ENCODE measurements around the gene CNOT10. TPM values are rescaled to one million over a fixed set of nuclear protein-coding genes. Genes with fewer than 3 reads are reported as not detected.

The CNOT10 gene
- total RNA-seq, 2 donors from 2014 or later = 23.8 to 34.1 TPM

DNA sequence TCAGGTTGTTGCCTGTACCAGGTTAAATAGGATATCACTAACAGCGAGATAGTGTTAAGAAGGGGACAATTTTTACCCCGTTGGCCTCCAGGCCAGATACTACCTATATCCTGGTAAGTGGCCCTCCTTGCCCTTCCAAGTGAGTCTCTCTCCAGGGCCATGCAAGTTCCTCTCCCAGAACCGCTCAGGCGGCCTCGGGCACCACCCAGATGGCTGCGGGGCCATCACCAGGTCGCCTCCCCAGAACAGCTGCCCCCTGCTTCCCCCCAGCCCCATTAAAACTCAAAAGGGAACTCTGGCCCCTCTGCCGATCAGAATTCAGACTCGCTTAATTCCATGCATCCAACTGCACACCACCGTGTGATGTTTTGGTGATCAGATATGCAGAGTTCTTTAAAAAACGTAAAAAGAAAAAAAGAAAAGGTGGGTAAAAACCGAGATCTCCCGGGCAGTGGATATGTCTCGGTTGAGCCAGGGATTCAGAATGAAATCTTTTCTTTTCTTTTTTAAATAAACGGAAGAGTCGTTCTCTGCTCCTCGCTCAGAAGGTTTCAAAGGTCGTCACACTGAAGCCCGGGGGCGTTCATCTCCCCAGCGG lies 131.0 kb downstream of the CNOT10 start:
- no peaks in the 10 kb centered on the region for H3K36me3 ChIP-seq
- H3K27ac ChIP-seq = no peak overlapping the region
- no peak for DNase-seq
- H3K4me1 ChIP-seq = no peaks in the 10 kb centered on the region
- intact Hi-C loops (cut with DNase I) = no loop called here
- TF ChIP-seq, protein P1, sequence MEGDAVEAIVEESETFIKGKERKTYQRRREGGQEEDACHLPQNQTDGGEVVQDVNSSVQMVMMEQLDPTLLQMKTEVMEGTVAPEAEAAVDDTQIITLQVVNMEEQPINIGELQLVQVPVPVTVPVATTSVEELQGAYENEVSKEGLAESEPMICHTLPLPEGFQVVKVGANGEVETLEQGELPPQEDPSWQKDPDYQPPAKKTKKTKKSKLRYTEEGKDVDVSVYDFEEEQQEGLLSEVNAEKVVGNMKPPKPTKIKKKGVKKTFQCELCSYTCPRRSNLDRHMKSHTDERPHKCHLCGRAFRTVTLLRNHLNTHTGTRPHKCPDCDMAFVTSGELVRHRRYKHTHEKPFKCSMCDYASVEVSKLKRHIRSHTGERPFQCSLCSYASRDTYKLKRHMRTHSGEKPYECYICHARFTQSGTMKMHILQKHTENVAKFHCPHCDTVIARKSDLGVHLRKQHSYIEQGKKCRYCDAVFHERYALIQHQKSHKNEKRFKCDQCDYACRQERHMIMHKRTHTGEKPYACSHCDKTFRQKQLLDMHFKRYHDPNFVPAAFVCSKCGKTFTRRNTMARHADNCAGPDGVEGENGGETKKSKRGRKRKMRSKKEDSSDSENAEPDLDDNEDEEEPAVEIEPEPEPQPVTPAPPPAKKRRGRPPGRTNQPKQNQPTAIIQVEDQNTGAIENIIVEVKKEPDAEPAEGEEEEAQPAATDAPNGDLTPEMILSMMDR (IDR thresholded peaks at IDR 0.05) = no peak
- H3K9ac ChIP-seq (ENCODE audit: low read depth in 2 of 2, low read length in 2 of 2) = no peak overlapping the region
- no peak overlapping the region for H3K4me3 ChIP-seq
- peaks cover 53% of the 10 kb centered on the region for H3K27me3 ChIP-seq
- no peaks in the 10 kb centered on the region for H3K9me3 ChIP-seq

DNA sequence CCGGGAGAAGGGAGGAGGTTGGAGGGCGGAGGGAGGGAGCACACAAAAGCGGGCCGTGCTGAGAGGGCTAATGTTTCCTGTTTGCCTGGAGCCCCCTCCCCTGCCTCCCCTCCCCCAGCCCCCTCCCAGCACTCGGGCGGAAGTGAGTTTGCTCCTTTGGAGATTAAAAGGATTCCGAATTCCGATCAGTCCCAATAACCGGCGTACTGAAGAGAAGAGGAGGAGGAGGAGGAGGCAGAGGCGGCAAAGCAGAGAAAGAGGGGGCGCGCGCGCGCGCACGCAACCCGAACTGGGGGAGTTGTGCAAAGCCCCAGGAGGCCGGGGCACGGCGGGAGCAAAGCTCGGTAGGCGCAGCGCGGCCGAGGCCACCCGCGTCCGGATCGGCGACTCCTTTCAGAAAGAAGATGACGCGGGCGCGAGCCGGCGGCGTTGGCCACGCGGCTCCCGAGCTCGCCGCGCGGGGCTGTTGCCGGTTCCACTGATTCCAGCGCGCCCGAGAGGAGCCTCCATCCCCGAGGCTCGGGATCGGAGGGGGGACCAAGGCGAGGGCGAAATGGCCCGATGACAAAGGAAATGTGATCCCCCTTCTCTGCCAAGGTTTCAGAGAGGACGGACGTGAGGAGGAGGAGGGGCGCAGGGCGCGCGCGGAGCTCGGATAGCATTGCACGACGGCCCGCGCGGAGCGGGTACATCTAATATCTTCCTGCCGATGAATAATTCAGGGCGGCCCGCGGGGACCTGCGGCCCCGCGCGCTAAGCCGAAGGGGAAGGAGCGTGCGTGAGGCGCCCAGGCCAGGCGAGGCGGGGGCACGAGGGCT lies 131.7 kb downstream of the CNOT10 start:
- no peaks in the 10 kb centered on the region for H3K36me3 ChIP-seq
- no peak overlapping the region for H3K27ac ChIP-seq
- H3K9me3 ChIP-seq = no peaks in the 10 kb centered on the region
- TF ChIP-seq, protein P1 (IDR thresholded peaks at IDR 0.05) = no peak
- intact Hi-C loops (cut with DNase I) = no loop called here
- no peak overlapping the region for H3K9ac ChIP-seq (ENCODE audit: low read depth in 2 of 2, low read length in 2 of 2)
- no peaks in the 10 kb centered on the region for H3K4me1 ChIP-seq
- H3K4me3 ChIP-seq = peak overlapping the region; percentile 33
- DNase-seq = no peak
- peaks cover 60% of the 10 kb centered on the region for H3K27me3 ChIP-seq

DNA sequence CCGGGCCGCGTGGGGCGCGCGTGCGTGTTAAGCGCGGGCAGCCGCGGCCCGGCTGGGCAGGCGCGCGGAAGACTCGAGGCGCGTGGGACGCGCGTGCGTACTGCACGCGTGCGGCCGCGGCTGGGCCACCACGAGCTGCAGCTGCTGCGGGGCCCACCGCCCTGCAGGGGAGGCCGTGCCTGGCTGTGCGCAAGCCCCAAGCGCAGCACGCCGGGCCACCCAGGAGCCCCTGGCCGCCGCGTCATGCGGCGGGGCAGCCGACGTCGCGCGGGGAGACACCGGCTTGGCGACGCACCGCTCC lies 132.2 kb downstream of the CNOT10 start:
- DNase-seq = no peak
- H3K9ac ChIP-seq (ENCODE audit: low read depth in 2 of 2, low read length in 2 of 2) = no peak overlapping the region

DNA sequence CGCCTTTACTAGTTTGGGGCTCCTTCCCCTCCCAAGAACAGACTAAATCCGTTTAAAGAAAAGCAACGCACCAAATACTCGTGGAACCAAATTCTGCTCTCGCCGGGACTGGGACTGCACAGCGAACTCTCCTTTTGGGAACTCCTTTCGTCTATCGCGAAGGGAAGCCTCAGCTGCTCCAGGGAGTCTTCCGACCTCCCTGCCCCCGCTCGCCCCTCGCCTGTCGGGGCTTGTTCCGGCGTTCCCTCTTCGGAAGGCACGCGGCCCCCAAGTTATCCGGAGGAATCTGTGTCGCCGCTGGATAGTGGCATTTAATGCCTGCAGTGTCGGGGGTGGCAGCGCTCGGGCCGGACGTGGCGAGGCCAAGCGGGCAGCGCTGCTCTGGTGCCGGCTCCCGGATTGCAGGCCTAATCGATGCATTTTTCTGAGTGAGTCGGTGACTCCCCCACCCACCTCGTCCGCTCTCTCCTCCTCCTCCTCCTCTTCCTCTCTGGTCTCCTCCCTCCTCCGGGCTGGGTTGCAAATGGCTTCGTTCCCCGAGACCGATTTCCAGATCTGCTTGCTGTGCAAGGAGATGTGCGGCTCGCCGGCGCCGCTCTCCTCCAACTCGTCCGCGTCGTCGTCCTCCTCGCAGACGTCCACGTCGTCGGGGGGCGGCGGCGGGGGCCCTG lies 132.7 kb downstream of the CNOT10 start, which contains the start of gene TRIM71:
TRIM71 (plus strand) TSS at position 440 of the 671 bp plus-strand sequence; CDS start at position 524, 84 bp downstream.
- Histone ChIP-seq H3K9ac (ENCODE audit: low read depth in 2 of 2, low read length in 2 of 2) (no peak within 1 kb of the TSS), H3K27ac (no peak within 1 kb of the TSS), H3K36me3 (no peaks in the 10 kb centered on the region), H3K4me1 (no peaks in the 10 kb centered on the region), H3K9me3 (no peaks in the 10 kb centered on the region), H3K27me3 (peaks cover 66% of the 10 kb centered on the region), H3K4me3 (peak within 1 kb of the TSS; percentile 33)
- DNase-seq = no peak
- TF ChIP-seq, protein P1 (IDR thresholded peaks at IDR 0.05) = no peak
- intact Hi-C loops (cut with DNase I) = no loop called here

More for the DNA sequence above, 132.2 kb downstream of the CNOT10 start:
- Histone ChIP-seq H3K27ac (no peak overlapping the region), H3K4me3 (peak overlapping the region; percentile 33), H3K9me3 (no peaks in the 10 kb centered on the region), H3K4me1 (no peaks in the 10 kb centered on the region), H3K36me3 (no peaks in the 10 kb centered on the region), H3K27me3 (peaks cover 66% of the 10 kb centered on the region)
- TF ChIP-seq, protein P1 (IDR thresholded peaks at IDR 0.05) = no peak
- intact Hi-C loops (cut with DNase I) = no loop called here

DNA sequence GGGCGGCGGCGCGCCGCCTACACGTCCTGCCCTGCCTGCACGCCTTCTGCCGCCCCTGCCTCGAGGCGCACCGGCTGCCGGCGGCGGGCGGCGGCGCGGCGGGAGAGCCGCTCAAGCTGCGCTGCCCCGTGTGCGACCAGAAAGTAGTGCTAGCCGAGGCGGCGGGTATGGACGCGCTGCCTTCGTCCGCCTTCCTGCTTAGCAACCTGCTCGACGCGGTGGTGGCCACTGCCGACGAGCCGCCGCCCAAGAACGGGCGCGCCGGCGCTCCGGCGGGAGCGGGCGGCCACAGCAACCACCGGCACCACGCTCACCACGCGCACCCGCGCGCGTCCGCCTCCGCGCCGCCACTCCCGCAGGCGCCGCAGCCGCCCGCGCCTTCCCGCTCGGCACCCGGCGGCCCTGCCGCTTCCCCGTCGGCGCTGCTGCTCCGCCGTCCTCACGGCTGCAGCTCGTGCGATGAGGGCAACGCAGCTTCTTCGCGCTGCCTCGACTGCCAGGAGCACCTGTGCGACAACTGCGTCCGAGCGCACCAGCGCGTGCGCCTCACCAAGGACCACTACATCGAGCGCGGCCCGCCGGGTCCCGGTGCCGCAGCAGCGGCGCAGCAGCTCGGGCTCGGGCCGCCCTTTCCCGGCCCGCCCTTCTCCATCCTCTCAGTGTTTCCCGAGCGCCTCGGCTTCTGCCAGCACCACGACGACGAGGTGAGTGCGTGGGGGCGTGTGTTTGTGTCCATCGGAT lies 133.4 kb downstream of the CNOT10 start:
- H3K4me3 ChIP-seq = no peak overlapping the region
- H3K9ac ChIP-seq (ENCODE audit: low read depth in 2 of 2, low read length in 2 of 2) = no peak overlapping the region
- no peaks in the 10 kb centered on the region for H3K4me1 ChIP-seq
- no peaks in the 10 kb centered on the region for H3K9me3 ChIP-seq
- intact Hi-C loops (cut with DNase I) = no loop called here
- H3K27me3 ChIP-seq = peaks cover 66% of the 10 kb centered on the region
- TF ChIP-seq, protein P1 (IDR thresholded peaks at IDR 0.05) = no peak
- H3K27ac ChIP-seq = no peak overlapping the region
- H3K36me3 ChIP-seq = no peaks in the 10 kb centered on the region
- no peak for DNase-seq
